Limb (tissue), 2 donors: ENCODE results near the gene PPIP5K1.

ENCODE experiments used
- DNase-seq, 2 donors: peaks; one replicate each; pipeline ENCODE4 v3.0.0-alpha.2; 2016; ENCODE audit errors: extremely low spot score in 2 of 2

Gene PPIP5K1

GRCh38 chr15:43518197-43518761, 71.7 kb downstream of the PPIP5K1 start:
- DNase-seq = peak in 1 of 2 donors; percentile 82

- peak; percentile 75 to 91 for DNase-seq
Observed at GRCh38 chr15:43517354-43518196, 72.4 kb downstream of the PPIP5K1 start, which contains the start of gene MAP1A. MAP1A (plus strand) TSS chr15:43517608; CDS start chr15:43521474, 3,866 bp downstream.

- no peak for DNase-seq
Observed at GRCh38 chr15:43516801-43517353, 73.1 kb downstream of the PPIP5K1 start.

- no peak for DNase-seq
Observed at GRCh38 chr15:43516185-43516584, 73.8 kb downstream of the PPIP5K1 start.

GRCh38 chr15:43515741-43516140, 74.3 kb downstream of the PPIP5K1 start:
- DNase-seq = no peak

GRCh38 chr15:43514241-43515057, 75.6 kb downstream of the PPIP5K1 start:
- DNase-seq = peak; percentile 76 to 80

- no peak for DNase-seq
Observed at GRCh38 chr15:43513550-43513949, 76.5 kb downstream of the PPIP5K1 start.

- DNase-seq = peak in 1 of 2 donors; percentile 14
Observed at GRCh38 chr15:43511012-43511885, 78.8 kb downstream of the PPIP5K1 start.

GRCh38 chr15:43510200-43511011, 79.6 kb downstream of the PPIP5K1 start:
- peak; percentile 98 to 99 for DNase-seq

- DNase-seq = no peak
Observed at GRCh38 chr15:43509660-43510199, 80.3 kb downstream of the PPIP5K1 start.

GRCh38 chr15:43508991-43509659, 80.9 kb downstream of the PPIP5K1 start:
- no peak for DNase-seq

GRCh38 chr15:43508421-43508820, 81.6 kb downstream of the PPIP5K1 start:
- no peak for DNase-seq

GRCh38 chr15:43505738-43506137, 84.3 kb downstream of the PPIP5K1 start:
- peak in 1 of 2 donors; percentile 73 for DNase-seq

- DNase-seq = no peak
Observed at GRCh38 chr15:43499635-43500034, 90.4 kb downstream of the PPIP5K1 start.

- DNase-seq = no peak
Observed at GRCh38 chr15:43498990-43499389, 91.0 kb downstream of the PPIP5K1 start.

- DNase-seq = no peak
Observed at GRCh38 chr15:43493703-43494472, 96.1 kb downstream of the PPIP5K1 start.

GRCh38 chr15:43492673-43493601, 97.1 kb downstream of the PPIP5K1 start, which contains the start of gene TP53BP1:
TP53BP1 (minus strand) TSS chr15:43493156; CDS start chr15:43493043, 113 bp downstream.
- DNase-seq = peak; percentile 95 to 97
